IMR-90 (cell line): ENCODE measurements around the gene PGC. TPM values are rescaled to one million over a fixed set of nuclear protein-coding genes. Genes with fewer than 3 reads are reported as not detected.

Source experiments
- CTCF ChIP-seq: conservative IDR thresholded peaks from 2 replicates; pipeline ENCODE4 v1.5.1; 2012; ENCODE audit warnings: mild to moderate bottlenecking, low read depth, low read length, improper control_type of control experiment
- microRNA-seq, 2 experiments: library from miRNA; stranded (forward) in 1 of 2; unstranded in 1 of 2; fragments of 10-50 nt in 1 of 2; fragments of <30 nt in 1 of 2; gene quantifications in 1 of 2; microRNA quantifications in 1 of 2; one replicate each; pipeline versions ENCODE3 to v1.1.0; 2013 to 2020; ENCODE audit not compliant: insufficient read depth in 1 of 2, insufficient read length in 1 of 2, unreplicated experiment in 1 of 2
- polyA plus RNA-seq, 3 experiments: library from polyadenylated mRNA; depleted of rRNA; stranded (reverse); fragments of >200 nt; gene quantifications; 2 replicates each; pipeline ENCODE4 v1.2.3, GENCODE V29; 2012; ENCODE audit warnings: low replicate concordance in 1 of 3
- small RNA-seq, 5 experiments: library from RNA; depleted of rRNA; stranded (forward); fragments of <200 nt; gene quantifications; one replicate each; pipeline ENCODE3, GENCODE V24; 2012
- total RNA-seq: library from RNA; depleted of rRNA; stranded (reverse); fragments of >200 nt; gene quantifications from 2 replicates; pipeline ENCODE4 v1.2.3, GENCODE V29; 2012; rRNA removed

PGC gene
- total and polyA plus RNA-seq, 2 of the 4 experiments (the other 2 are of a cell fraction), result not detected

GRCh38 chr6:41687501-41688175 lies 59.6 kb downstream of the PGC start (continued):
- TF ChIP-seq CTCF, result no peak

Small RNA genes lying within 50 kb of the gene (microRNA-seq; reads per million reads assigned to microRNA genes)
- gene AL365205.2 (ENCODE audit: insufficient read depth, insufficient read length), result not detected
- gene AL365205.3 (ENCODE audit: insufficient read depth, insufficient read length), result not detected

Small RNA genes lying within 50 kb of the gene (small RNA-seq; reads per million reads assigned to genes)
- gene AL365205.2 (0 reads per million in 5 experiments), gene AL365205.3 (0 reads per million in 5 experiments)

Other genes starting within 250 kb of the PGC start
- gene FOXP4, start 201.0 kb downstream of the PGC start, total RNA-seq, result 0.72 and 0.83 TPM in 2 replicates
- 9.5 and 10.4 TPM in 2 replicates for gene FOXP4, start 201.0 kb downstream of the PGC start, polyA plus RNA-seq (2012; rRNA removed)
- 0.18 and 0.28 TPM in 2 replicates for gene MDFI, start 108.9 kb downstream of the PGC start, total RNA-seq
- gene MDFI, start 108.9 kb downstream of the PGC start, polyA plus RNA-seq (2012; rRNA removed), result 0.29 and 0.36 TPM in 2 replicates
- 4.4 and 4.5 TPM in 2 replicates for gene TFEB, start 11.8 kb downstream of the PGC start, total RNA-seq
- 4.7 and 4.9 TPM in 2 replicates for gene TFEB, start 11.8 kb downstream of the PGC start, polyA plus RNA-seq (2012; rRNA removed)
- 0.28 and 0.54 TPM in 2 replicates for gene FRS3, start 32.5 kb upstream of the PGC start, total RNA-seq
- gene FRS3, start 32.5 kb upstream of the PGC start, polyA plus RNA-seq (2012; rRNA removed), result 3.8 and 4.3 TPM in 2 replicates
- not detected in 2 replicates for gene PRICKLE4, start 33.4 kb upstream of the PGC start, total RNA-seq
- gene PRICKLE4, start 33.4 kb upstream of the PGC start, polyA plus RNA-seq (2012; rRNA removed), result 0.72 and 0.99 TPM in 2 replicates
- 120 and 128 TPM in 2 replicates for gene TOMM6, start 40.3 kb upstream of the PGC start, total RNA-seq
- gene TOMM6, start 40.3 kb upstream of the PGC start, polyA plus RNA-seq (2012; rRNA removed), result 204 and 227 TPM in 2 replicates
- 1.4 TPM in 2 replicates for gene USP49, start 148.0 kb upstream of the PGC start, total RNA-seq
- gene USP49, start 148.0 kb upstream of the PGC start, polyA plus RNA-seq (2012; rRNA removed), result 1.4 and 2.1 TPM in 2 replicates
- gene MED20, start 173.7 kb upstream of the PGC start, total RNA-seq, result 35.6 and 38.2 TPM in 2 replicates
- 22.0 and 24.8 TPM in 2 replicates for gene MED20, start 173.7 kb upstream of the PGC start, polyA plus RNA-seq (2012; rRNA removed)
- gene BYSL, start 174.1 kb upstream of the PGC start, total RNA-seq, result 25.3 and 26.7 TPM in 2 replicates
- gene BYSL, start 174.1 kb upstream of the PGC start, polyA plus RNA-seq (2012; rRNA removed), result 35.5 and 36.3 TPM in 2 replicates
- gene CCND3, start 194.4 kb upstream of the PGC start, total RNA-seq, result 19.2 and 19.4 TPM in 2 replicates
- gene CCND3, start 194.4 kb upstream of the PGC start, polyA plus RNA-seq (2012; rRNA removed), result 61.9 and 63.8 TPM in 2 replicates